ENCODE measurements around the gene CCR7. TPM values are rescaled to one million over a fixed set of nuclear protein-coding genes. Genes with fewer than 3 reads are reported as not detected.

Gene CCR7
- polyA plus RNA-seq, 1 of the 3 experiments (the other 2 are of a cell fraction) = not detected

DNA sequence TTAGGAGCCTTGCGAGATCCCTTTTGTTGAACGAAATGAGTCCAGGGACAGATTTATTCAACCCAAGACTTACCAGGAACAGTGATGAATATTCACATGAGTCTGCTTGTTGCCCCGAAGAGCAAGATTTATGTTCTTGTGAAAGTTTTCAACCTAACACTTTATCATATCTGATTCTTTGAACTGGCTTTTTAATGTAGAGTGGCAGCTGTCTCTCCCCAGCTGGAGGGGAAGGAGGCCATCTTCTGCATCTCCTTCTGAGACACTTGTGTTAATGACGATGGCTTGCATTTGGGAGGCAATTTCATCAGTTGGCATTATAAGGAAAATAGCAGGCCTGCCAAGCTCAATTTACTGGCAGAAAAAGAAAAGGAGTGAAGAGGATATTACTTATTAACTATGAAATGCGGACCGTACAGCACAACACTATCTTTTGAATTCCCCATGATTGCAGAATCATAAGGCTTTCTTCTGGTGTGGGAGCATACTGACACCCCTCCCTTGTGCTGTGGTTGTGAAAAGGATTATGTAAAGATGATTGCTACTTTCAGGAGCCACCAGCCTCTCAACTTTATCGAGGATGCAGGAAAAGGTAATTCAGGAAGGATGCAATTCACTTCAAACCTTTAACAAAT lies 46.7 kb upstream of the CCR7 start (continued):
- TF ChIP-seq, protein P1, sequence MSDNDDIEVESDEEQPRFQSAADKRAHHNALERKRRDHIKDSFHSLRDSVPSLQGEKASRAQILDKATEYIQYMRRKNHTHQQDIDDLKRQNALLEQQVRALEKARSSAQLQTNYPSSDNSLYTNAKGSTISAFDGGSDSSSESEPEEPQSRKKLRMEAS (IDR thresholded peaks at IDR 0.05; ENCODE audit: low read depth) = no peak
- TF ChIP-seq JUND (IDR thresholded peaks at IDR 0.05) = no peak
- TF ChIP-seq, protein P2, sequence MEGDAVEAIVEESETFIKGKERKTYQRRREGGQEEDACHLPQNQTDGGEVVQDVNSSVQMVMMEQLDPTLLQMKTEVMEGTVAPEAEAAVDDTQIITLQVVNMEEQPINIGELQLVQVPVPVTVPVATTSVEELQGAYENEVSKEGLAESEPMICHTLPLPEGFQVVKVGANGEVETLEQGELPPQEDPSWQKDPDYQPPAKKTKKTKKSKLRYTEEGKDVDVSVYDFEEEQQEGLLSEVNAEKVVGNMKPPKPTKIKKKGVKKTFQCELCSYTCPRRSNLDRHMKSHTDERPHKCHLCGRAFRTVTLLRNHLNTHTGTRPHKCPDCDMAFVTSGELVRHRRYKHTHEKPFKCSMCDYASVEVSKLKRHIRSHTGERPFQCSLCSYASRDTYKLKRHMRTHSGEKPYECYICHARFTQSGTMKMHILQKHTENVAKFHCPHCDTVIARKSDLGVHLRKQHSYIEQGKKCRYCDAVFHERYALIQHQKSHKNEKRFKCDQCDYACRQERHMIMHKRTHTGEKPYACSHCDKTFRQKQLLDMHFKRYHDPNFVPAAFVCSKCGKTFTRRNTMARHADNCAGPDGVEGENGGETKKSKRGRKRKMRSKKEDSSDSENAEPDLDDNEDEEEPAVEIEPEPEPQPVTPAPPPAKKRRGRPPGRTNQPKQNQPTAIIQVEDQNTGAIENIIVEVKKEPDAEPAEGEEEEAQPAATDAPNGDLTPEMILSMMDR (IDR thresholded peaks at IDR 0.05) = no peak

DNA sequence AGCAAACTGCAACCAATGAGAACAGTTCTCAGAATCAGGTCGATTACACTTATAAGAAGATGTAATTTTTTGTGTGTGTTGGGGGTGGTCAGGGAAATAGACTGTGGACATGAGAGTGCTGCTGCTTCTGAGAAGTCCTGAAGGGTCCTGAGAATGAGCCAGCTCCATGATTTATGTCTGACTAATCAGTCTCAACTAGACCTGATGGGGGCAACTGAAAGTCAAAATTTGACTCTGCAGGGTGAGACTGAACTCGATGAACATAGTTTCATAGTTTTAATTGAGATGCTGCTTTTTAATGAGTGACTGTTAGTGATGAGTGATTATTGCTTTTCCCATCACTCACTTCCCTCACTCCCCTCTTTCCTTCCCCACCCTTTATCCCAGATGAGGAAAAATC lies 45.1 kb upstream of the CCR7 start:
- no peak overlapping the region for H3K4me3 ChIP-seq (ENCODE audit: low read depth in 2 of 2, low read length in 1 of 2)
- 13% methylated on average over 2 of the region's 2 CpGs for WGBS (ENCODE audit: low lambda C conversion rate)

More for the DNA sequence above, 45.1 kb upstream of the CCR7 start:
- no peak for DNase-seq
- peaks cover 41% of the 10 kb centered on the region for H3K27me3 ChIP-seq (ENCODE audit: insufficient read depth)
- POLR2A ChIA-PET = no interaction called here
- CTCF ChIA-PET = interaction anchor here (0.6 kb wide), 1 partner anchor 63 kb away, joined by 3 read pairs; no protein-coding TSS in a partner anchor
- no peaks in the 10 kb centered on the region for H3K36me3 ChIP-seq (replicated peaks in 1 of 2; ENCODE audit: control insufficient read depth in 1 of 2, insufficient read depth in 2 of 2, low read length in 1 of 2)
- H3K9me2 ChIP-seq = no peaks in the 10 kb centered on the region
- H3K79me2 ChIP-seq (ENCODE audit: insufficient read depth) = no peaks in the 10 kb centered on the region
- H3K4me1 ChIP-seq (ENCODE audit: control insufficient read depth in 1 of 2, insufficient read depth in 2 of 2, low read depth in 1 of 2, low read length in 1 of 2) = peaks cover 0 to 9% of the 10 kb centered on the region in 2 experiments; a peak in 1 of 4 replicates
- H3K4me2 ChIP-seq = no peak overlapping the region
- no peak overlapping the region for H3K9ac ChIP-seq
- H3F3A ChIP-seq (replicated peaks; ENCODE audit: insufficient read depth) = no peaks in the 10 kb centered on the region
- H3K27ac ChIP-seq (ENCODE audit: low read depth in 2 of 2, low read length in 1 of 2) = no peak overlapping the region
- no peak overlapping the region for H2AFZ ChIP-seq (ENCODE audit: low read depth)
- no peaks in the 10 kb centered on the region for H3K9me3 ChIP-seq
- TF ChIP-seq, protein P3, sequence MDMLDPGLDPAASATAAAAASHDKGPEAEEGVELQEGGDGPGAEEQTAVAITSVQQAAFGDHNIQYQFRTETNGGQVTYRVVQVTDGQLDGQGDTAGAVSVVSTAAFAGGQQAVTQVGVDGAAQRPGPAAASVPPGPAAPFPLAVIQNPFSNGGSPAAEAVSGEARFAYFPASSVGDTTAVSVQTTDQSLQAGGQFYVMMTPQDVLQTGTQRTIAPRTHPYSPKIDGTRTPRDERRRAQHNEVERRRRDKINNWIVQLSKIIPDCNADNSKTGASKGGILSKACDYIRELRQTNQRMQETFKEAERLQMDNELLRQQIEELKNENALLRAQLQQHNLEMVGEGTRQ (IDR thresholded peaks at IDR 0.05; ENCODE audit: borderline replicate concordance, low read depth, low read length) = no peak
- TF ChIP-seq NFIC (IDR thresholded peaks at IDR 0.05; ENCODE audit: borderline replicate concordance) (no peak), GATA2 (CRISPR knock-in tag; IDR thresholded peaks at IDR 0.05) (no peak), CHD2 (IDR thresholded peaks at IDR 0.05; ENCODE audit: low read length, partially characterized antibody) (no peak), EP300 (IDR thresholded peaks at IDR 0.05; ENCODE audit: borderline replicate concordance in 1 of 2, low read depth in 1 of 2, low read length in 1 of 2) (no peak), FOSL2 (IDR thresholded peaks at IDR 0.05; ENCODE audit: borderline replicate concordance, low read depth) (no peak), POLR2AphosphoS5 (IDR thresholded peaks at IDR 0.05; ENCODE audit: low read depth, low read length) (no peak), SIN3A (IDR thresholded peaks at IDR 0.05; ENCODE audit: borderline replicate concordance, low read depth, low read length) (no peak), EZH2phosphoT487 (IDR thresholded peaks at IDR 0.05; ENCODE audit: borderline replicate concordance, low read depth) (no peak), JUND (IDR thresholded peaks at IDR 0.05) (no peak), SMC3 (IDR thresholded peaks at IDR 0.05; ENCODE audit: low read depth, low read length) (no peak), MXI1 (IDR thresholded peaks at IDR 0.05; ENCODE audit: low read depth, low read length) (no peak), ELF1 (IDR thresholded peaks at IDR 0.05) (no peak)
- TF ChIP-seq, protein P4, sequence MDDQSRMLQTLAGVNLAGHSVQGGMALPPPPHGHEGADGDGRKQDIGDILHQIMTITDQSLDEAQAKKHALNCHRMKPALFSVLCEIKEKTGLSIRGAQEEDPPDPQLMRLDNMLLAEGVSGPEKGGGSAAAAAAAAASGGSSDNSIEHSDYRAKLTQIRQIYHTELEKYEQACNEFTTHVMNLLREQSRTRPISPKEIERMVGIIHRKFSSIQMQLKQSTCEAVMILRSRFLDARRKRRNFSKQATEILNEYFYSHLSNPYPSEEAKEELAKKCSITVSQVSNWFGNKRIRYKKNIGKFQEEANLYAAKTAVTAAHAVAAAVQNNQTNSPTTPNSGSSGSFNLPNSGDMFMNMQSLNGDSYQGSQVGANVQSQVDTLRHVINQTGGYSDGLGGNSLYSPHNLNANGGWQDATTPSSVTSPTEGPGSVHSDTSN (IDR thresholded peaks at IDR 0.05) = no peak
- TF ChIP-seq, protein P5, sequence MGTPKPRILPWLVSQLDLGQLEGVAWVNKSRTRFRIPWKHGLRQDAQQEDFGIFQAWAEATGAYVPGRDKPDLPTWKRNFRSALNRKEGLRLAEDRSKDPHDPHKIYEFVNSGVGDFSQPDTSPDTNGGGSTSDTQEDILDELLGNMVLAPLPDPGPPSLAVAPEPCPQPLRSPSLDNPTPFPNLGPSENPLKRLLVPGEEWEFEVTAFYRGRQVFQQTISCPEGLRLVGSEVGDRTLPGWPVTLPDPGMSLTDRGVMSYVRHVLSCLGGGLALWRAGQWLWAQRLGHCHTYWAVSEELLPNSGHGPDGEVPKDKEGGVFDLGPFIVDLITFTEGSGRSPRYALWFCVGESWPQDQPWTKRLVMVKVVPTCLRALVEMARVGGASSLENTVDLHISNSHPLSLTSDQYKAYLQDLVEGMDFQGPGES (IDR thresholded peaks at IDR 0.05; ENCODE audit: low read depth, low read length) = no peak
- no peaks in the 10 kb centered on the region for H4K20me1 ChIP-seq (ENCODE audit: insufficient read depth)

All from SK-N-SH (cell line).